Testis (tissue), 2 donors: ENCODE data around the gene HSH2D.

Source experiments
- POLR2A ChIP-seq: fragments of 450-650 bp; IDR thresholded peaks from one replicate; pipeline ENCODE4 v1.6.1; 2017; ENCODE audit warnings: antibody characterized with exemption, mild to moderate bottlenecking, moderate library complexity
- TF ChIP-seq, protein P1 (sequence below), 3 experiments: fragments of 450-650 bp in 2 of 3; fragments of 200-600 bp in 1 of 3; sonication (generic) in 1 of 3; IDR thresholded peaks; one replicate each; pipeline ENCODE4 v1.5.1; 2016 to 2019; ENCODE audit warnings: antibody characterized with exemption in 3 of 3, mild to moderate bottlenecking in 2 of 3, moderate library complexity in 1 of 3

DNA sequence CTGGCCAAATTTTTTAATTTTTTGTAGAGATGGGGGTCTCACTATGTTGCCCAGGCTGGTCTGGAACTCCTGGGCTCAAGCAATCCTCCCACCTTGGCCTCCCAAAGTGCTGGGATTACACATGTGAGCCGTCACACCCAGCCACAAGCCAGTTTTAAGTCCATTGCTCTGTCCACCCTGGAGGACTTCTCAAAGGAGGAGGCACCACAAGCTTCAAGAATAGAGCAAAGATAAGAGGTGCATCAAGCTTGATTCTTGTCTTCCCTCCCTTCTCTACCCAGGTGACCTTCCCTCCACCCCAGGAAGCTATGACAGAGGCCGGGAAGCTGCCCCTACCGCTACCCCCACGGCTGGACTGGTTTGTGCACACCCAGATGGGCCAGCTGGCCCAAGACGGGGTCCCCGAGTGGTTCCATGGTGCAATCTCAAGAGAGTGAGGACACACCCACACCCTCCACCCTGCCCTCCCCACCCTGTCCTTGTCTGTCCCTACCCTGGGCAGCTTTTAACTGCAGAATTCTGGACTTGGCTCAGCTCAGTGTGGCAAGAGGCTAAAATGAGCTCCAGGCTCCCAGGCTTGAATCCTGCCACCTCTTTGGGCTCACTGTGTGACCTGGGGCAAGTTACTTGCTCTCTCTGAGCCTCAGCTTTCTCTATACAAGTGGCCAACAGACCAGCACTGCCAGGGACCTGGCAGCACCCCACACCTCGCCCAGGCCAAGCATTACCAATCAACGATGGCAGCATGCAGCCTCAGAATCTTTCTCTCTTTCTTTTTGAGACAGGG is 5.2 kb downstream of the HSH2D start:
- TF ChIP-seq, protein P1, sequence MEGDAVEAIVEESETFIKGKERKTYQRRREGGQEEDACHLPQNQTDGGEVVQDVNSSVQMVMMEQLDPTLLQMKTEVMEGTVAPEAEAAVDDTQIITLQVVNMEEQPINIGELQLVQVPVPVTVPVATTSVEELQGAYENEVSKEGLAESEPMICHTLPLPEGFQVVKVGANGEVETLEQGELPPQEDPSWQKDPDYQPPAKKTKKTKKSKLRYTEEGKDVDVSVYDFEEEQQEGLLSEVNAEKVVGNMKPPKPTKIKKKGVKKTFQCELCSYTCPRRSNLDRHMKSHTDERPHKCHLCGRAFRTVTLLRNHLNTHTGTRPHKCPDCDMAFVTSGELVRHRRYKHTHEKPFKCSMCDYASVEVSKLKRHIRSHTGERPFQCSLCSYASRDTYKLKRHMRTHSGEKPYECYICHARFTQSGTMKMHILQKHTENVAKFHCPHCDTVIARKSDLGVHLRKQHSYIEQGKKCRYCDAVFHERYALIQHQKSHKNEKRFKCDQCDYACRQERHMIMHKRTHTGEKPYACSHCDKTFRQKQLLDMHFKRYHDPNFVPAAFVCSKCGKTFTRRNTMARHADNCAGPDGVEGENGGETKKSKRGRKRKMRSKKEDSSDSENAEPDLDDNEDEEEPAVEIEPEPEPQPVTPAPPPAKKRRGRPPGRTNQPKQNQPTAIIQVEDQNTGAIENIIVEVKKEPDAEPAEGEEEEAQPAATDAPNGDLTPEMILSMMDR (IDR thresholded peaks at IDR 0.05), result no peak
- no peak for TF ChIP-seq POLR2A
